GM13977 (cell line): Measurements from ENCODE around the gene CPNE5.

Source experiments
- DNase-seq: peaks from one replicate; pipeline ENCODE4 v3.0.0; 2012; ENCODE audit warnings: low spot score
- in situ Hi-C: fragments of 300-500 bp; cut with MboI; formaldehyde crosslinking; loops from one replicate; pipeline ENCODE4 v1.12.0; 2022; ENCODE audit warnings: low sequenced_read_pairs, low pct_unique_long_range_greater_than_20kb, mixed read lengths, inconsistent platforms; ENCODE audit not compliant: unreplicated experiment
- TF ChIP-seq, protein P1 (sequence below): IDR thresholded peaks from 2 replicates; pipeline ENCODE4 v1.5.1; 2012; ENCODE audit warnings: mild to moderate bottlenecking, control low read depth; ENCODE audit not compliant: insufficient read depth; ENCODE audit errors: extremely low read depth, missing control alignments

CPNE5 gene

DNA sequence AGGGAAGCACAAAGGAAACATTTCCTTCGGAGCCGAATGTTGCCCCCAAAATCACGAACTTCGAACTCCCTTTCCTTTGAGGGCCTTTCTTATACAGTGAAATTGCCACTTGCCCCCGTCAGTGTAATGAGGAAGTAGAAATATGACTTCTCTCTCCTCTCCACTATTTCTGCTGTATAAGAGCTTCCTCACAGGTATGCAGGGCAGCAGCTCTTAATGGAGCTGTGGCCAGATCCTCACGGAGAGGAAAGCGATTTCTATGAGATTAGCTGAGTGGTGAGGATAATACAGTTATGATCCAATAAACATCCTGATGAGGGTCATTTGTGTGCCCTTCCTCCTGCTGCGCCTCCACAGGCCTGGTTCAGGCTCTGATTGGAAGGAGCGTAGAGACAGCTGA, 10.8 kb upstream of the CPNE5 start:
- DNase-seq, result no peak
- TF ChIP-seq, protein P1, sequence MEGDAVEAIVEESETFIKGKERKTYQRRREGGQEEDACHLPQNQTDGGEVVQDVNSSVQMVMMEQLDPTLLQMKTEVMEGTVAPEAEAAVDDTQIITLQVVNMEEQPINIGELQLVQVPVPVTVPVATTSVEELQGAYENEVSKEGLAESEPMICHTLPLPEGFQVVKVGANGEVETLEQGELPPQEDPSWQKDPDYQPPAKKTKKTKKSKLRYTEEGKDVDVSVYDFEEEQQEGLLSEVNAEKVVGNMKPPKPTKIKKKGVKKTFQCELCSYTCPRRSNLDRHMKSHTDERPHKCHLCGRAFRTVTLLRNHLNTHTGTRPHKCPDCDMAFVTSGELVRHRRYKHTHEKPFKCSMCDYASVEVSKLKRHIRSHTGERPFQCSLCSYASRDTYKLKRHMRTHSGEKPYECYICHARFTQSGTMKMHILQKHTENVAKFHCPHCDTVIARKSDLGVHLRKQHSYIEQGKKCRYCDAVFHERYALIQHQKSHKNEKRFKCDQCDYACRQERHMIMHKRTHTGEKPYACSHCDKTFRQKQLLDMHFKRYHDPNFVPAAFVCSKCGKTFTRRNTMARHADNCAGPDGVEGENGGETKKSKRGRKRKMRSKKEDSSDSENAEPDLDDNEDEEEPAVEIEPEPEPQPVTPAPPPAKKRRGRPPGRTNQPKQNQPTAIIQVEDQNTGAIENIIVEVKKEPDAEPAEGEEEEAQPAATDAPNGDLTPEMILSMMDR, result no peak
- in situ Hi-C loops, result no loop called here

DNA sequence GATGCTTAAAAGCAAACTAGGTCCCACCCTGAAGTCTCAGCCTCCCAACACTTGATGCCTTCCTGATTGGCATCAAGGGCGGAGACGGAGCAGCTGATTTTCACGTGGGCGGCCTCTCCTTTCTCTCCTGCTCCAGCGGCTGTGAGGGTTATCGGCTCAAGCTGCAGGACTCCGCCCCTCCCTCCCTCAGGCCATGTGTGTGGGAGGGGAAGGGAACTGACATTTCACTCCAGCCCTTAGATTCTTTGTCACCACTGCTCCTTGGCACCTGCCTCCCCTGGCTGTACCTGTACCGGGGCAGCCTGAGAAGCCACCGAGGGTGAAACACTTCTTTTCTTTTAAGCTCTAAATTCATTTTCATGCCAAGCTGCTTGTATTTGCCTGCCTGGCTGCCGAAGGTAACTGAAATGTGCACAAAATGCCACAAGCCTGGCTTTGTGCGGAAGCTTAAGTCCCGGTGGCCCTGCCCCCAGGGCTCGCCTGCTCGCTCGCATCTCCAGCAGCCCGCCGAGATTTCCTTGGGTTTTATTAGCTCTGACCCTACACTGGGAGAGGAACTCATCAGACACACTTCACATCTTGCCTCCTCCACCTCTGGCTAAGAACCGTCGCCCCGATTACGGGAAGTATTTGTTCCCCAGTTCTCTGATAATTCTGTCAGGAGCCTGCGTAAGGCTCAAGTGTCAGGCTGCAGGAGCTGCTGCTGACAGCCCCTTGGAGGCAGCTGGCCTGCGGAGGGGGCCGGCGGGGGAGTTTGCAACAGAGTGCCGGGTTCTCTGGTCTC, 9.6 kb upstream of the CPNE5 start:
- in situ Hi-C loops, result no loop called here
- TF ChIP-seq, protein P1, result no peak
- no peak for DNase-seq

DNA sequence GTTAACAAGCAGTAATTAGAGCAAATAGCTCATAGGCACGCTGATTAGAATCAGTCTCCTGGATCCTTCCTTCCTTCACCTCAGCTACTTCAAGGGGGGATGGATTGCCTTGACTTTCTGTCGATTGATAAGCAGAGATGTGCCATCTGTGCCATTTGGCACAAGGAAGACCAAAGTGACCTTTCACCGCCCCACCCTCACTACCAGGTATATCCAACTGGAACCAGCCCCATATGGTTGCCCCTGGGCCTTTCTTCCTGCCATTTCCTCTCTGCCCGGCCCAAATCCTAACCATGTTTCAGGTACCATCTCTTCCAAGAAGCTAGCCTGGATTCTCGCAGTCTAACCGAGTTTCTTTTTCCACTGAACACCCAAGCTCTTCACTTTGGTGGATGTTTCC, 8.7 kb upstream of the CPNE5 start:
- DNase-seq, result no peak
- in situ Hi-C loops, result no loop called here
- TF ChIP-seq, protein P1, result no peak

DNA sequence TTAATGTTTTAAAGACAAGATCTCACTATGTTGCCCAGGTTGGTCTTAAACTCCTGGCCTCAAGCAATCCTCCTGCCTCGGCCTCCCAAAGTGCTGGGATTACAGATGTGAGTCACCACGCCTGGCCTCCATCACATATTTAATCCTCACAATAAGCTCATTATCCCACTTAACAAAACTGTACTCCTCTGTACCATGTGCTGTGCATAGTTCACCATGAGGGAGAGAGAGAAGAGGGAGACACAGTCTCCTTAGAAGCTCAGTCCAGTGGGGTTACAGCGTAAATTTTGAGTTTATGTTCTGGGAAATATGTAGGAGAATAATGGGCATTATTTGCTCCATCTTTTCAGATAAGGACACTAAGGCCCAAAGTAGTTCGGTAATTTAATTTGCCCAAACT, 7.9 kb upstream of the CPNE5 start:
- TF ChIP-seq, protein P1, result no peak
- in situ Hi-C loops, result no loop called here
- DNase-seq, result no peak

DNA sequence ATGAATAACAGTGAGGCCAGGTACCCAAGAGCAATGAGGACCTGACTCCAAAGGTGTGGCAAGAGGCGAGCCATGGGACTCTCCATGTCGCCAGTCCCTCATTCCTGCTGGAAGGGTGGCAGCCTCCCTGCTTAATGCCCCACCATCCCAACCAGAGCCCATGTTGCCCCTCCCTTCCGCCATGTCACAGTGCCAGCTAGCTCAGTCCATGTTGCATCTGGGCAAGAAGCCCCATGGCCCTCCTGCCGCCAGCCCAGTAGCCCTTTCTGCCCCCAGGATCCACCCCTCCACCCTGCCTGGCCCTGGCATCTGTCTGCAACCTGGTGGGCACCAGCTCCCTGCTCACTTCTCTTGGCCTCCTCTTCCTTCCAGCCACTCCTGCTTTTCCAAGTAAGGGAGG, 6.0 kb upstream of the CPNE5 start:
- TF ChIP-seq, protein P1, result no peak
- in situ Hi-C loops, result no loop called here
- no peak for DNase-seq

DNA sequence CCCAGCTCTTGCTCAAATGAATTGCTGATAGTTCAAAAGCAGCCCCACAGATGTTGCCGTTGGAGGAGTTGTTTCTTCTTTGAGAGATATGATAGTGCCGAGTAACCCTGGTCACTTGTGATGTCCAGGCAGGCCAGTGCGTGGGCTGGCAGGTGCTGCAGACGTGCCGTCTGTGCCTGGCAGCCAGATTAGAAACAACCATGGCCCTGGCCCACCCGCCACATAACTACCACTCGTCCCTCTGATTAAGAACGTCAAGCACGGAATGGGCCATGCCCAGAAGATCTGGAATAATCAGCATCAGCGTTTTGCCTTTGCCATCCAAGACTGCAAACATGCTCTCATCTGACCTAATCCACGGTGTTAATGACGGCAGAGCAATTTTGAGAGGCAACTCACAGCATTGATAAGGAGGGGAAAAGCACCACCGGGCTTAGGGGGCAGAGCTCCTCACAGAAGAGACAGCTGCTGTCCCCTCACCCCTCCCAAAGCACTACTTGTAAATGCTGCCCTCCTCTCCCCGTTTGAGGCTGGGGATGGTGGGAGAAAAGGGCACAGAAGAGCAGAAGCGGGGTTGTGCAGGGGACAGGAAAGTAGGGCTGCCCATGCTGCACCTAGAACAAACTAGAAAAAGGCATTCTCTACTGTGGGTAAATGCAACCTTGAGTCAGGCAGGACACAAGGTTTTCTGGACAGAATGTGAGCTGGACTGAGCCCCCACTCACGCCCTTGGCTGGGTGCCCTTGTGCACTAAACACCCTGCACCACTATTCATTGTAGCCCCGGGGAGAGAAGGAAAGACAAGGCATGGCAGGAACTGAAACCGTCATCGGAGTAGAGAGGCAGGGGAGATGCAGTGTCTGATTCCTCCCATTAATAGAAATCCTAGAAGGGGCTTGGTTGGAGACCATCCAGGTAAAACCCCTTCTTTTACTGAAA, 5.3 kb upstream of the CPNE5 start:
- in situ Hi-C loops, result no loop called here
- TF ChIP-seq, protein P1, result no peak

More for the DNA sequence above, 5.3 kb upstream of the CPNE5 start:
- DNase-seq, result no peak
